Neural progenitor cell (in vitro differentiated cells): Measurements from ENCODE around the gene CDH9. TPM values are rescaled to one million over a fixed set of nuclear protein-coding genes. Genes with fewer than 3 reads are reported as not detected.

ENCODE experiments used
- DNase-seq: peaks from one replicate; pipeline ENCODE4 v3.0.0-alpha.2; 2016; ENCODE audit warnings: low spot score
- H2AFZ ChIP-seq: fragments of 200-600 bp; sonication (generic); replicated peaks from 2 replicates; pipeline ENCODE4 v1.6.1; 2016; ENCODE audit warnings: antibody characterized with exemption
- H3F3A ChIP-seq: fragments of 200-600 bp; sonication (generic); 2 replicates; pipeline ENCODE4 v1.6.1; 2016; ENCODE audit warnings: antibody characterized with exemption, low read depth
- H3K27ac ChIP-seq: fragments of 200-600 bp; sonication (generic); 2 replicates; pipeline ENCODE4 v1.5.1; 2016; ENCODE audit warnings: mild to moderate bottlenecking
- H3K27me3 ChIP-seq: fragments of 200-600 bp; sonication (generic); 2 replicates; pipeline ENCODE4 v1.6.1; 2016; ENCODE audit warnings: mild to moderate bottlenecking, moderate library complexity
- H3K36me3 ChIP-seq: fragments of 200-600 bp; sonication (generic); 2 replicates; pipeline ENCODE4 v1.5.1; 2016
- H3K4me1 ChIP-seq: fragments of 200-600 bp; sonication (generic); 2 replicates; pipeline ENCODE4 v1.6.1; 2016; ENCODE audit warnings: mixed run types
- H3K4me2 ChIP-seq: fragments of 200-600 bp; sonication (generic); 2 replicates; pipeline ENCODE4 v1.6.1; 2016
- H3K4me3 ChIP-seq: fragments of 200-600 bp; sonication (generic); 2 replicates; pipeline ENCODE4 v1.5.1; 2016
- H3K79me2 ChIP-seq: fragments of 200-600 bp; sonication (generic); 2 replicates; pipeline ENCODE4 v1.6.1; 2016; ENCODE audit warnings: low read depth
- H3K9ac ChIP-seq: fragments of 200-600 bp; sonication (generic); 2 replicates; pipeline ENCODE4 v1.6.1; 2016
- H3K9me3 ChIP-seq: fragments of 200-600 bp; sonication (generic); 2 replicates; pipeline ENCODE4 v1.5.1; 2016; ENCODE audit warnings: low read depth
- H4K20me1 ChIP-seq: fragments of 200-600 bp; sonication (generic); 2 replicates; pipeline ENCODE4 v1.6.1; 2016; ENCODE audit warnings: low read depth
- H3K27ac Mint-ChIP-seq: 3 replicates; pipeline ENCODE4 v1.8.0; 2021; ENCODE audit warnings: mixed read lengths
- H3K27me3 Mint-ChIP-seq: 2 replicates; pipeline ENCODE4 v1.8.0; 2022; ENCODE audit warnings: low read depth, mild to moderate bottlenecking, inconsistent platforms, moderate library complexity, mixed read lengths; ENCODE audit not compliant: insufficient read depth
- H3K36me3 Mint-ChIP-seq: 3 replicates; pipeline ENCODE4 v1.8.0; 2021; ENCODE audit warnings: mixed read lengths
- H3K4me1 Mint-ChIP-seq: 3 replicates; pipeline ENCODE4 v1.8.0; 2021; ENCODE audit warnings: mixed read lengths
- H3K4me3 Mint-ChIP-seq: 3 replicates; pipeline ENCODE4 v1.8.0; 2021; ENCODE audit warnings: mild to moderate bottlenecking, moderate library complexity, mixed read lengths
- H3K9me3 Mint-ChIP-seq: 3 replicates; pipeline ENCODE4 v1.8.0; 2020; ENCODE audit warnings: mixed read lengths
- CTCF ChIP-seq: fragments of 200-600 bp; sonication (generic); IDR thresholded peaks from 2 replicates; pipeline ENCODE4 v1.5.1; 2017; ENCODE audit warnings: antibody characterized with exemption, mild to moderate bottlenecking
- EZH2 ChIP-seq: fragments of 200-600 bp; sonication (generic); IDR thresholded peaks from 2 replicates; pipeline ENCODE4 v1.6.1; 2017; ENCODE audit warnings: antibody characterized with exemption, mild to moderate bottlenecking, moderate library complexity
- EZH2phosphoT487 ChIP-seq: fragments of 200-600 bp; sonication (generic); IDR thresholded peaks from 2 replicates; pipeline ENCODE4 v1.6.1; 2017; ENCODE audit warnings: antibody characterized with exemption
- total RNA-seq: library from RNA; depleted of rRNA; stranded (reverse); fragments of >200 nt; gene quantifications from 2 replicates; pipeline ENCODE4 v1.2.3, GENCODE V29; 2015; ENCODE audit warnings: low replicate concordance

The CDH9 gene
- total RNA-seq, 1 donor from 2014 or later: 2.8 TPM

- H3K9me3 ChIP-seq: no peaks in the 10 kb centered on the region
- Mint-ChIP-seq H3K9me3 (no peaks in the 10 kb centered on the region), H3K4me3 (no peak overlapping the region), H3K4me1 (peaks cover 3% of the 10 kb centered on the region), H3K27me3 (no peaks in the 10 kb centered on the region), H3K36me3 (no peaks in the 10 kb centered on the region), H3K27ac (no peak overlapping the region)
- H3F3A ChIP-seq: no peaks in the 10 kb centered on the region
- no peaks in the 10 kb centered on the region for H4K20me1 ChIP-seq
- no peak overlapping the region for H3K4me3 ChIP-seq
- no peak overlapping the region for H3K27ac ChIP-seq
- no peak overlapping the region for H2AFZ ChIP-seq
- no peak overlapping the region for H3K4me2 ChIP-seq
- no peak for DNase-seq
- H3K4me1 ChIP-seq: peaks cover 4% of the 10 kb centered on the region
- no peak for TF ChIP-seq CTCF
- no peak for TF ChIP-seq EZH2
- TF ChIP-seq EZH2phosphoT487: no peak
- H3K9ac ChIP-seq: no peak overlapping the region
- no peaks in the 10 kb centered on the region for H3K79me2 ChIP-seq
- H3K36me3 ChIP-seq: no peaks in the 10 kb centered on the region
- H3K27me3 ChIP-seq: no peaks in the 10 kb centered on the region
Measured at GRCh38 chr5:26903469-26903868, 134.9 kb downstream of the CDH9 start.

GRCh38 chr5:26894719-26895263 lies 143.6 kb downstream of the CDH9 start:
- H3K27me3 ChIP-seq: no peaks in the 10 kb centered on the region
- no peak overlapping the region for H3K4me3 ChIP-seq
- H3K4me2 ChIP-seq: no peak overlapping the region
- Mint-ChIP-seq H3K4me3 (no peak overlapping the region), H3K27ac (no peak overlapping the region), H3K4me1 (peaks cover 4% of the 10 kb centered on the region), H3K27me3 (no peaks in the 10 kb centered on the region), H3K36me3 (no peaks in the 10 kb centered on the region), H3K9me3 (no peaks in the 10 kb centered on the region)
- no peak overlapping the region for H3K9ac ChIP-seq
- H4K20me1 ChIP-seq: no peaks in the 10 kb centered on the region
- no peak overlapping the region for H2AFZ ChIP-seq
- no peaks in the 10 kb centered on the region for H3K9me3 ChIP-seq
- no peak for TF ChIP-seq EZH2
- no peak for TF ChIP-seq EZH2phosphoT487
- TF ChIP-seq CTCF: no peak
- no peak overlapping the region for H3K27ac ChIP-seq
- DNase-seq: no peak
- H3K36me3 ChIP-seq: no peaks in the 10 kb centered on the region
- H3K79me2 ChIP-seq: no peaks in the 10 kb centered on the region
- H3F3A ChIP-seq: no peaks in the 10 kb centered on the region
- H3K4me1 ChIP-seq: no peaks in the 10 kb centered on the region

GRCh38 chr5:26893078-26893477 lies 145.3 kb downstream of the CDH9 start:
- Histone ChIP-seq H3K36me3 (no peaks in the 10 kb centered on the region), H3F3A (no peaks in the 10 kb centered on the region), H3K4me3 (no peak overlapping the region), H3K27me3 (no peaks in the 10 kb centered on the region), H3K27ac (no peak overlapping the region), H2AFZ (no peak overlapping the region), H3K9ac (no peak overlapping the region), H3K79me2 (no peaks in the 10 kb centered on the region), H3K4me1 (no peaks in the 10 kb centered on the region), H3K4me2 (no peak overlapping the region), H3K9me3 (no peaks in the 10 kb centered on the region), H4K20me1 (no peaks in the 10 kb centered on the region)
- no peak overlapping the region for H3K27ac Mint-ChIP-seq
- peaks cover 10% of the 10 kb centered on the region for H3K4me1 Mint-ChIP-seq
- H3K9me3 Mint-ChIP-seq: no peaks in the 10 kb centered on the region
- H3K27me3 Mint-ChIP-seq: no peaks in the 10 kb centered on the region
- TF ChIP-seq EZH2phosphoT487 (no peak), CTCF (no peak), EZH2 (no peak)
- H3K4me3 Mint-ChIP-seq: no peak overlapping the region
- no peaks in the 10 kb centered on the region for H3K36me3 Mint-ChIP-seq
- no peak for DNase-seq
